Smooth muscle cell (in vitro differentiated cells): ENCODE results near the gene ANKMY2. TPM values are rescaled to one million over a fixed set of nuclear protein-coding genes. Genes with fewer than 3 reads are reported as not detected.

Source experiments
- DNase-seq: peaks from one replicate; lab custom pipeline; 2025; ENCODE audit not compliant: unreplicated experiment; lab: John Stamatoyannopoulos, UW
- H2AFZ ChIP-seq: fragments of 200-600 bp; sonication (generic); 2 replicates; pipeline ENCODE4 v1.6.0; 2016; ENCODE audit warnings: antibody characterized with exemption, low read depth, mild to moderate bottlenecking
- H3F3A ChIP-seq: fragments of 200-600 bp; sonication (generic); 2 replicates; pipeline ENCODE4 v1.6.0; 2017; ENCODE audit warnings: antibody characterized with exemption, low read depth
- H3K27ac ChIP-seq: fragments of 200-600 bp; sonication (generic); 2 replicates; pipeline ENCODE4 v1.5.1; 2016; ENCODE audit warnings: low read depth, mild to moderate bottlenecking
- H3K27me3 ChIP-seq: fragments of 200-600 bp; sonication (generic); 2 replicates; pipeline ENCODE4 v1.6.1; 2016; ENCODE audit warnings: low read depth, mild to moderate bottlenecking
- H3K36me3 ChIP-seq: fragments of 200-600 bp; sonication (generic); 2 replicates; pipeline ENCODE4 v1.5.1; 2016; ENCODE audit warnings: low read depth
- H3K4me1 ChIP-seq: fragments of 200-600 bp; sonication (generic); 2 replicates; pipeline ENCODE4 v1.5.1; 2016; ENCODE audit warnings: low read depth
- H3K4me2 ChIP-seq: fragments of 200-600 bp; sonication (generic); 2 replicates; pipeline ENCODE4 v1.6.0; 2016; ENCODE audit warnings: mild to moderate bottlenecking
- H3K4me3 ChIP-seq: fragments of 200-600 bp; sonication (generic); 2 replicates; pipeline ENCODE4 v1.5.1; 2016; ENCODE audit warnings: mild to moderate bottlenecking
- H3K79me2 ChIP-seq: fragments of 200-600 bp; sonication (generic); 2 replicates; pipeline ENCODE4 v1.6.0; 2016; ENCODE audit warnings: low read depth, mild to moderate bottlenecking
- H3K9ac ChIP-seq: fragments of 200-600 bp; sonication (generic); 2 replicates; pipeline ENCODE4 v1.6.0; 2016; ENCODE audit warnings: low read depth
- H3K9me3 ChIP-seq: fragments of 200-600 bp; sonication (generic); replicated peaks from 2 replicates; pipeline ENCODE4 v1.5.1; 2016; ENCODE audit warnings: low read depth
- H4K20me1 ChIP-seq: fragments of 200-600 bp; sonication (generic); 2 replicates; pipeline ENCODE4 v1.6.0; 2016; ENCODE audit warnings: low read depth
- WGBS: methylation state at CpG from one replicate; pipeline ENCODE4 v1.1.7; 2016; ENCODE audit warnings: low lambda C conversion rate; 5-methylcytosine and 5-hydroxymethylcytosine counted together
- polyA plus RNA-seq: library from polyadenylated mRNA; unstranded; fragments of >200 nt; fragmentation: Nextera tagmentation; extraction: Ambion mirVana; gene quantifications from 2 replicates; pipeline ENCODE4 v1.2.1, GENCODE V29; 2016
- total RNA-seq: library from RNA; depleted of rRNA; stranded (reverse); fragments of >200 nt; gene quantifications from 2 replicates; pipeline ENCODE4 v1.2.3, GENCODE V29; 2014
- TF ChIP-seq, protein P1 (sequence below): fragments of 200-600 bp; sonication (generic); IDR thresholded peaks from 2 replicates; pipeline ENCODE4 v1.5.1; 2017; ENCODE audit warnings: borderline replicate concordance, mild to moderate bottlenecking, antibody characterized with exemption; ENCODE audit not compliant: insufficient read depth, poor library complexity, severe bottlenecking

ANKMY2 gene
- total and polyA plus RNA-seq, 2 experiments from 2014 or later = 24.0 to 28.0 TPM

DNA sequence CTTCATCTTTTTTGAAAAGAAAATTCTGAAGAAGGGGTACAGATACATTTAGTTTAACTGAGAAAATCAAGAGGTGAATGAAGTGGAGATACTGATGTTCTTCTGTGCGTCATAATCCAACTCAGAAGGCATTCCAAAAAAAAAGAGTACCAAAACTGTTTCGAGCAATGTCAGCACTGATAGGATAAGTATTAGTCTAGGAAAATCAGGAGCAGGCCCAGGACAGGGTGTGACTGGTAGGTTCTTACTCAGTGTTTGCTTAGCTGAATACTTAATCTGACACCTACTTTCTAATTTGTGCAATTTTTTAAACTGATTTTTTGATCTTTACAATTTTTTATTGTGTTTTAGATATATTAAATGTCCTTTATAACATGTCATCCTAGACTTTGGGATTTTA lies 4.7 kb upstream of the ANKMY2 start:
- Histone ChIP-seq H3K9me3 (no peaks in the 10 kb centered on the region), H3K79me2 (peaks cover 92% of the 10 kb centered on the region), H3K27me3 (no peaks in the 10 kb centered on the region), H3K27ac (no peak overlapping the region), H3K9ac (no peak overlapping the region), H3K4me2 (no peak overlapping the region), H4K20me1 (peaks cover 67% of the 10 kb centered on the region), H3K4me1 (peaks cover 26% of the 10 kb centered on the region), H3K4me3 (no peak overlapping the region), H3F3A (peaks cover 9% of the 10 kb centered on the region), H2AFZ (no peak overlapping the region), H3K36me3 (no peaks in the 10 kb centered on the region)
- DNase-seq = no peak
- WGBS = 83% methylated on average over 2 of the region's 2 CpGs
- TF ChIP-seq, protein P1, sequence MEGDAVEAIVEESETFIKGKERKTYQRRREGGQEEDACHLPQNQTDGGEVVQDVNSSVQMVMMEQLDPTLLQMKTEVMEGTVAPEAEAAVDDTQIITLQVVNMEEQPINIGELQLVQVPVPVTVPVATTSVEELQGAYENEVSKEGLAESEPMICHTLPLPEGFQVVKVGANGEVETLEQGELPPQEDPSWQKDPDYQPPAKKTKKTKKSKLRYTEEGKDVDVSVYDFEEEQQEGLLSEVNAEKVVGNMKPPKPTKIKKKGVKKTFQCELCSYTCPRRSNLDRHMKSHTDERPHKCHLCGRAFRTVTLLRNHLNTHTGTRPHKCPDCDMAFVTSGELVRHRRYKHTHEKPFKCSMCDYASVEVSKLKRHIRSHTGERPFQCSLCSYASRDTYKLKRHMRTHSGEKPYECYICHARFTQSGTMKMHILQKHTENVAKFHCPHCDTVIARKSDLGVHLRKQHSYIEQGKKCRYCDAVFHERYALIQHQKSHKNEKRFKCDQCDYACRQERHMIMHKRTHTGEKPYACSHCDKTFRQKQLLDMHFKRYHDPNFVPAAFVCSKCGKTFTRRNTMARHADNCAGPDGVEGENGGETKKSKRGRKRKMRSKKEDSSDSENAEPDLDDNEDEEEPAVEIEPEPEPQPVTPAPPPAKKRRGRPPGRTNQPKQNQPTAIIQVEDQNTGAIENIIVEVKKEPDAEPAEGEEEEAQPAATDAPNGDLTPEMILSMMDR = no peak

GRCh38 chr7:16649196-16649595 lies 3.6 kb upstream of the ANKMY2 start:
- H3K27me3 ChIP-seq = no peaks in the 10 kb centered on the region
- no peaks in the 10 kb centered on the region for H3K36me3 ChIP-seq
- peaks cover 27% of the 10 kb centered on the region for H3K4me1 ChIP-seq
- WGBS = 93% methylated on average over 1 of the region's 1 CpG
- no peaks in the 10 kb centered on the region for H3K9me3 ChIP-seq
- H2AFZ ChIP-seq = no peak overlapping the region
- no peak for DNase-seq
- no peak overlapping the region for H3K4me3 ChIP-seq
- peaks cover 90% of the 10 kb centered on the region for H3K79me2 ChIP-seq
- TF ChIP-seq, protein P1 = no peak
- H3K9ac ChIP-seq = no peak overlapping the region
- H4K20me1 ChIP-seq = peaks cover 68% of the 10 kb centered on the region
- H3F3A ChIP-seq = peaks cover 9% of the 10 kb centered on the region
- H3K4me2 ChIP-seq = peak overlapping the region; percentile 93
- no peak overlapping the region for H3K27ac ChIP-seq

DNA sequence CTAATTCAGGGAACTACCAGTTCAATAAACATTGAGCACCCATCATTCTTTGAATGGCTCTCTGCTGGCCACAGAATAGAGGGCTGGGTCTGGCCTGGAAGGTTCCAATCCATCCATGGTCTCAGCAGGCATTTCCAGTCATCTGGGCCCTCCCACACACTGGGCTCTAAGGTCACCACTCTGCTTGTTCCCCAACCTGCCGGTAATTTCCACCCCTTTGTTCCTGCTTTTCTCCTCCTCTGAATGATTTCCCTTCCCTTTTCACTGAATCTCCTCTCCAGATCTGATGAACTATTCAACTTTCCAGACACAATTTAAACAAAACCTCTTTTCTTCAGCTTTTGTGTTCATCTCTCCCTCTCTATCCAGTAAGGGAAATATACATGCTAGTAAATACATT lies 3.0 kb upstream of the ANKMY2 start:
- Histone ChIP-seq H3K9ac (no peak overlapping the region), H3K4me1 (peaks cover 32% of the 10 kb centered on the region), H3K27ac (no peak overlapping the region), H3K4me3 (peak overlapping the region; percentile 85), H3K4me2 (peak overlapping the region; percentile 93), H2AFZ (no peak overlapping the region), H3K9me3 (no peaks in the 10 kb centered on the region), H3K27me3 (no peaks in the 10 kb centered on the region), H3K79me2 (peaks cover 90% of the 10 kb centered on the region), H3K36me3 (no peaks in the 10 kb centered on the region), H3F3A (peaks cover 8% of the 10 kb centered on the region), H4K20me1 (peaks cover 72% of the 10 kb centered on the region)
- no peak for DNase-seq
- WGBS = 63% methylated on average over 1 of the region's 1 CpG
- TF ChIP-seq, protein P1 = no peak

- TF ChIP-seq, protein P1 = no peak
- Histone ChIP-seq H3K4me2 (peak overlapping the region; percentile 93), H3K9me3 (no peaks in the 10 kb centered on the region), H3K36me3 (no peaks in the 10 kb centered on the region), H3K4me1 (peaks cover 32% of the 10 kb centered on the region), H3K27ac (no peak overlapping the region), H3K79me2 (peaks cover 90% of the 10 kb centered on the region), H3K27me3 (no peaks in the 10 kb centered on the region), H2AFZ (no peak overlapping the region), H4K20me1 (peaks cover 73% of the 10 kb centered on the region), H3F3A (no peaks in the 10 kb centered on the region), H3K4me3 (peak overlapping the region; percentile 85), H3K9ac (peak overlapping the region; percentile 96)
- DNase-seq = no peak
- 76% methylated on average over 2 of the region's 2 CpGs for WGBS
These were observed 1.9 kb upstream of the ANKMY2 start for GRCh38 chr7:16647435-16647960.
